HepG2 (cell line): ENCODE results near the gene NCOA3. TPM values are rescaled to one million over a fixed set of nuclear protein-coding genes. Genes with fewer than 3 reads are reported as not detected.

Experiments used
- ATAC-seq: fragments of 200-7000 bp; cut with Tn5 transposase; 3 replicates; pipeline ENCODE4 v1.9.1; 2020; ENCODE audit warnings: mild to moderate bottlenecking, moderate library complexity
- BruUV-seq: library from RNA; stranded (reverse); fragments of 400-500 nt; replicated peaks from 2 replicates; lab custom pipeline; 2021; lab: Mats Ljungman, UMichigan
- CTCF ChIA-PET: fragments of 300-600 bp; formaldehyde crosslinking; extraction: SDS; loops from one replicate; lab custom pipeline; 2021; ENCODE audit warnings: low total read pairs, inconsistent platforms, low intra/inter-chr PET ratio; lab: Yijun Ruan, JAX
- POLR2A ChIA-PET: fragments of 350-600 bp; sonication (Branson Sonifier 250); formaldehyde crosslinking; loops from one replicate; lab custom pipeline; 2020; ENCODE audit warnings: antibody characterized with exemption, inconsistent platforms; lab: Yijun Ruan, JAX
- DNase-seq: peaks from one replicate; pipeline ENCODE4 v3.0.0-alpha.2; 2015; ENCODE audit warnings: low spot score
- FAIRE-seq: peaks from 3 replicates; lab custom pipeline; 2011; peaks lifted over from hg19 to GRCh38; lab: Jason Lieb, UNC
- H2AFZ ChIP-seq: one replicate; pipeline ENCODE4 v1.6.1; 2011; ENCODE audit warnings: low read length, inconsistent platforms
- H3K27ac ChIP-seq: fragments of 300-600 bp; 3 replicates; pipeline ENCODE4 v1.8.0; 2011; ENCODE audit warnings: mixed run types, mild to moderate bottlenecking, mixed read lengths, low read length, inconsistent platforms; ENCODE audit not compliant: insufficient read depth; ENCODE audit errors: extremely low read length
- H3K27me3 ChIP-seq, 2 experiments: fragments of 200-600 bp in 1 of 2; 2 replicates in 1 of 2; 3 replicates in 1 of 2; pipeline versions ENCODE4 v1.6.0 to v1.8.0; 2011; ENCODE audit warnings: low read length in 2 of 2, mild to moderate bottlenecking in 2 of 2, moderate library complexity in 2 of 2, inconsistent platforms in 1 of 2; ENCODE audit not compliant: insufficient read depth in 2 of 2, control insufficient read depth in 1 of 2
- H3K36me3 ChIP-seq, 2 experiments: fragments of 200-600 bp in 1 of 2; replicated peaks in 1 of 2; 2 replicates in 1 of 2; 3 replicates in 1 of 2; pipeline versions ENCODE4 v1.5.1 to v1.8.0; 2011; ENCODE audit warnings: low read length in 2 of 2, inconsistent platforms in 1 of 2; ENCODE audit not compliant: insufficient read depth in 2 of 2, control insufficient read depth in 1 of 2
- H3K4me1 ChIP-seq: 2 replicates; pipeline ENCODE4 v1.5.1; 2012; ENCODE audit warnings: low read length, inconsistent platforms; ENCODE audit not compliant: insufficient read depth
- H3K4me2 ChIP-seq: 2 replicates; pipeline ENCODE4 v1.6.0; 2011; ENCODE audit warnings: low read depth, low read length, inconsistent platforms
- H3K4me3 ChIP-seq, 3 experiments: fragments of 200-600 bp in 1 of 3; sonication (generic), shearing (Covaris generic) in 1 of 3; replicated peaks in 1 of 3; 2 replicates each; pipeline ENCODE4 v1.5.1; 2011 to 2016; ENCODE audit warnings: low read length in 3 of 3, inconsistent platforms in 2 of 3, low read depth in 2 of 3, mild to moderate bottlenecking in 2 of 3, control low read depth in 1 of 3, mixed read lengths in 1 of 3; ENCODE audit not compliant: insufficient read depth in 1 of 3
- H3K79me2 ChIP-seq: one replicate; pipeline ENCODE4 v1.6.1; 2011; ENCODE audit warnings: low read length, inconsistent platforms; ENCODE audit not compliant: insufficient read depth
- H3K9ac ChIP-seq: 2 replicates; pipeline ENCODE4 v1.6.0; 2011; ENCODE audit warnings: mild to moderate bottlenecking, low read depth, low read length, inconsistent platforms; ENCODE audit not compliant: insufficient read depth
- H3K9me3 ChIP-seq: 2 replicates; pipeline ENCODE4 v1.5.1; 2012; ENCODE audit warnings: mild to moderate bottlenecking, low read length
- H4K20me1 ChIP-seq: 2 replicates; pipeline ENCODE4 v1.6.0; 2011; ENCODE audit warnings: inconsistent platforms, mild to moderate bottlenecking, low read length, moderate library complexity; ENCODE audit not compliant: insufficient read depth
- CBX2 ChIP-seq, 2 experiments: fragments of 200-600 bp in 1 of 2; sonication (generic); formaldehyde crosslinking in 1 of 2; IDR thresholded peaks; 2 replicates each; pipeline versions ENCODE4 v1.7.0 to v1.8.1; 2018 to 2022; ENCODE audit warnings: low read depth in 2 of 2, low read length in 1 of 2, mild to moderate bottlenecking in 1 of 2, missing genetic modification reagents in 1 of 2
- CBX5 ChIP-seq: sonication (generic); formaldehyde crosslinking; IDR thresholded peaks from 2 replicates; pipeline ENCODE4 v1.4.0; 2020; ENCODE audit warnings: missing genetic modification reagents, borderline replicate concordance
- HMG20B ChIP-seq: conservative IDR thresholded peaks from 2 replicates; pipeline ENCODE4 v1.6.1; 2016; ENCODE audit warnings: missing genetic modification reagents, missing compliant biosample characterization
- KAT8 ChIP-seq: IDR thresholded peaks from 2 replicates; pipeline ENCODE4 v1.6.1; 2016; ENCODE audit warnings: missing genetic modification reagents, missing compliant biosample characterization
- MEIS1 ChIP-seq: sonication (generic); formaldehyde crosslinking; IDR thresholded peaks from 2 replicates; pipeline ENCODE4 v1.9.0; 2021; ENCODE audit warnings: mild to moderate bottlenecking, missing genetic modification reagents, moderate library complexity, borderline replicate concordance
- ZNF263 ChIP-seq: sonication (generic); formaldehyde crosslinking; IDR thresholded peaks from 2 replicates; pipeline ENCODE4 v1.4.0; 2020; ENCODE audit warnings: missing genetic modification reagents
- ZNF460 ChIP-seq: sonication (generic); formaldehyde crosslinking; IDR thresholded peaks from 2 replicates; pipeline ENCODE4 v1.5.1; 2020; ENCODE audit warnings: missing genetic modification reagents, mild to moderate bottlenecking, borderline replicate concordance
- ZNF607 ChIP-seq: sonication (generic); formaldehyde crosslinking; IDR thresholded peaks from 2 replicates; pipeline ENCODE4 v1.5.1; 2020; ENCODE audit warnings: missing genetic modification reagents, mild to moderate bottlenecking, borderline replicate concordance
- ZNF703 ChIP-seq: sonication (generic); formaldehyde crosslinking; IDR thresholded peaks from 2 replicates; pipeline ENCODE4 v1.5.1; 2020; ENCODE audit warnings: missing genetic modification reagents, mild to moderate bottlenecking, moderate library complexity, borderline replicate concordance
- ZNF816 ChIP-seq: sonication (generic); formaldehyde crosslinking; IDR thresholded peaks from 2 replicates; pipeline ENCODE4 v1.8.0; 2022; ENCODE audit warnings: missing genetic modification reagents, mild to moderate bottlenecking, borderline replicate concordance
- WGBS: methylation state at CpG from one replicate; pipeline ENCODE4 v1.1.6; 2017; ENCODE audit warnings: low lambda C conversion rate; 5-methylcytosine and 5-hydroxymethylcytosine counted together
- in situ Hi-C: cut with HindIII; loops from 2 replicates; pipeline ENCODE4 v1.10.0; 2017; ENCODE audit warnings: low pct_unique_long_range_greater_than_20kb; ENCODE audit not compliant: extremely low pct_ligation_motif_present
- intact Hi-C: fragments of 100-400 bp; cut with micrococcal nuclease; formaldehyde crosslinking; loops from one replicate; pipeline ENCODE4 v1.10.0; 2022; ENCODE audit not compliant: unreplicated experiment
- polyA plus RNA-seq, 8 experiments: library from polyadenylated mRNA; depleted of rRNA in 3 of 8; stranded (reverse) in 7 of 8; unstranded in 1 of 8; fragments of >200 nt; fragmentation: Illumina TruSeq in 4 of 8; extraction: Trizol in 4 of 8; gene quantifications; 2 replicates each; pipeline versions ENCODE4 v1.2.1 to v1.2.3, GENCODE V29; 2011 to 2016; ENCODE audit warnings: low read depth in 4 of 8, missing spikeins in 1 of 8, mixed read lengths in 1 of 8; ENCODE audit not compliant: insufficient read depth in 1 of 8
- total RNA-seq, 5 experiments: library from RNA; depleted of rRNA; stranded (reverse); fragments of >200 nt; fragmentation: Illumina TruSeq; extraction: Trizol; gene quantifications; 2 replicates each; pipeline ENCODE4 v1.2.3, GENCODE V29; 2016; ENCODE audit warnings: low read depth in 1 of 5
- TF ChIP-seq, protein P1 (sequence below): IDR thresholded peaks from 2 replicates; pipeline ENCODE4 v1.6.1; 2016; ENCODE audit warnings: missing compliant biosample characterization, missing genetic modification reagents, borderline replicate concordance
- TF ChIP-seq, protein P2 (sequence below): sonication (generic); formaldehyde crosslinking; IDR thresholded peaks from 2 replicates; pipeline ENCODE4 v1.5.0; 2020; ENCODE audit warnings: mild to moderate bottlenecking, missing genetic modification reagents, borderline replicate concordance
- TF ChIP-seq, protein P3 (sequence below): sonication (generic); formaldehyde crosslinking; IDR thresholded peaks from 2 replicates; pipeline ENCODE4 v1.5.0; 2020; ENCODE audit warnings: missing genetic modification reagents

Gene NCOA3
- total and polyA plus RNA-seq, 2 of the 13 experiments (the other 11 are each of a cell fraction or from before 2014, with no cell fraction given) = 35.0 to 56.8 TPM

DNA sequence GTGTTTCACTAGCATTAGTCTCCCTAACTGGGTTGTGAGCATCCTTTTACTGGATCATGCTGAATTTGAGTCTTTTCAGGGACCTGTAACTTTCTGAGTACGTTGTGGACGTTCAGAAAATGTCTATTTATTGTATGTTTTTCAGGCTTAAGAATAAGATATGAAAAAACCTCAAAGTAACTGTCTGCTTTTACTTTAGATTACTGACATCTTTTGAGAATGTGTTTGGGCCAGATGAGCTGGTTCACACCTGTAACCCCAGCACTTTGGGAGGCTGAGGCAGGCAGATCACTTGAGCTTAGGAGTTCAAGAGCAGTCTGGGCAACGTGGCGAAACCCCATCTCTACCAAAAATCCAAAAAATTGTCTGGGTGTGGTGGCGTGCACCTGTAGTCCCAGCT is 32.7 kb downstream of the NCOA3 start:
- Histone ChIP-seq H3K9me3 (no peaks in the 10 kb centered on the region), H3K36me3 (peaks cover 8 to 18% of the 10 kb centered on the region in 2 experiments; a peak in 4 of 5 replicates), H3K4me3 (no peak overlapping the region), H3K4me1 (peaks cover 44% of the 10 kb centered on the region), H2AFZ (no peak overlapping the region), H3K9ac (no peak overlapping the region), H3K27me3 (no peaks in the 10 kb centered on the region), H3K79me2 (peaks cover 95% of the 10 kb centered on the region), H3K27ac (no peak overlapping the region), H3K4me2 (no peak overlapping the region), H4K20me1 (peaks cover 2% of the 10 kb centered on the region)
- ChIA-PET POLR2A (no interaction called here), CTCF (no interaction called here)
- in situ Hi-C loops (no loop called here), intact Hi-C loops (no loop called here)
- no TSS peak for BruUV-seq
- WGBS = 94% methylated on average over 5 of the region's 5 CpGs
- TF ChIP-seq ZNF703 = no peak
- no peak for TF ChIP-seq KAT8 (CRISPR knock-in tag)
- TF ChIP-seq, protein P1, sequence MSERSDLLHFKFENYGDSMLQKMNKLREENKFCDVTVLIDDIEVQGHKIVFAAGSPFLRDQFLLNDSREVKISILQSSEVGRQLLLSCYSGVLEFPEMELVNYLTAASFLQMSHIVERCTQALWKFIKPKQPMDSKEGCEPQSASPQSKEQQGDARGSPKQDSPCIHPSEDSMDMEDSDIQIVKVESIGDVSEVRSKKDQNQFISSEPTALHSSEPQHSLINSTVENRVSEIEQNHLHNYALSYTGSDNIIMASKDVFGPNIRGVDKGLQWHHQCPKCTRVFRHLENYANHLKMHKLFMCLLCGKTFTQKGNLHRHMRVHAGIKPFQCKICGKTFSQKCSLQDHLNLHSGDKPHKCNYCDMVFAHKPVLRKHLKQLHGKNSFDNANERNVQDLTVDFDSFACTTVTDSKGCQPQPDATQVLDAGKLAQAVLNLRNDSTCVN (CRISPR knock-in tag) = no peak
- TF ChIP-seq MEIS1 (CRISPR knock-in tag) = no peak
- no peak for TF ChIP-seq ZNF460 (CRISPR knock-in tag)
- TF ChIP-seq CBX2 (IDR thresholded peaks at IDR 0.05; ENCODE audit: low read depth, low read length) = no peak
- TF ChIP-seq CBX2 (CRISPR knock-in tag; IDR thresholded peaks at IDR 0.05; ENCODE audit: low read depth) = no peak
- no peak for TF ChIP-seq CBX5 (CRISPR knock-in tag)
- TF ChIP-seq ZNF816 (CRISPR knock-in tag) = no peak
- no peak for TF ChIP-seq ZNF607
- TF ChIP-seq, protein P2, sequence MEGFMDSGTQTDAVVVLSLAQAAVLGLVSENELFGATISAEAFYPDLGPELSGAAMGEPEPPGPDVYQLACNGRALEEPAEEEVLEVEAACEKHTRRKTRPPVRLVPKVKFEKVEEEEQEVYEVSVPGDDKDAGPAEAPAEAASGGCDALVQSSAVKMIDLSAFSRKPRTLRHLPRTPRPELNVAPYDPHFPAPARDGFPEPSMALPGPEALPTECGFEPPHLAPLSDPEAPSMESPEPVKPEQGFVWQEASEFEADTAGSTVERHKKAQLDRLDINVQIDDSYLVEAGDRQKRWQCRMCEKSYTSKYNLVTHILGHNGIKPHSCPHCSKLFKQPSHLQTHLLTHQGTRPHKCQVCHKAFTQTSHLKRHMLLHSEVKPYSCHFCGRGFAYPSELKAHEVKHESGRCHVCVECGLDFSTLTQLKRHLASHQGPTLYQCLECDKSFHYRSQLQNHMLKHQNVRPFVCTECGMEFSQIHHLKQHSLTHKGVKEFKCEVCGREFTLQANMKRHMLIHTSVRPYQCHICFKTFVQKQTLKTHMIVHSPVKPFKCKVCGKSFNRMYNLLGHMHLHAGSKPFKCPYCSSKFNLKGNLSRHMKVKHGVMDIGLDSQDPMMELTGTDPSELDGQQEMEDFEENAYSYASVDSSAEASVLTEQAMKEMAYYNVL (CRISPR knock-in tag) = no peak
- TF ChIP-seq HMG20B (CRISPR knock-in tag) = no peak
- TF ChIP-seq, protein P3, sequence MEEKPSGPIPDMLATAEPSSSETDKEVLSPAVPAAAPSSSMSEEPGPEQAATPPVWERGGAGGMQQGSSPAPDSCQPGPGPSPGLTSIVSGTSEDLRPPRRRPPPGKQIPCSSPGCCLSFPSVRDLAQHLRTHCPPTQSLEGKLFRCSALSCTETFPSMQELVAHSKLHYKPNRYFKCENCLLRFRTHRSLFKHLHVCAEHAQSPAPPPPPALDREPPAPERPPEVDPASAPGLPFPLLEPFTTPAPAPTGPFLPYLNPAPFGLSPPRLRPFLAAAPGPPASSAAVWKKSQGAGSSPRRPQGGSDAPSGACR (CRISPR knock-in tag) = no peak
- no peak for TF ChIP-seq ZNF263 (CRISPR knock-in tag)
- ATAC-seq (no peak), FAIRE-seq (no peak), DNase-seq (no peak)
